Glutamatergic neuron (in vitro differentiated cells): Measurements from ENCODE around the gene PTPRG. TPM values are rescaled to one million over a fixed set of nuclear protein-coding genes. Genes with fewer than 3 reads are reported as not detected.
"Not testable (repeated sequence)": the region's sequence is repeated elsewhere in the genome, so short reads cannot be mapped to it uniquely, and the experiment has no call there.

Experiments used
- DNase-seq: peaks from one replicate; pipeline ENCODE4 v3.0.0; 2022
- H3K27ac Mint-ChIP-seq: one replicate; pipeline ENCODE4 v1.8.0; 2020; ENCODE audit warnings: mild to moderate bottlenecking, mixed read lengths, inconsistent platforms; ENCODE audit not compliant: unreplicated experiment
- H3K27me3 Mint-ChIP-seq: one replicate; pipeline ENCODE4 v1.8.0; 2020; ENCODE audit warnings: mild to moderate bottlenecking, moderate library complexity, mixed read lengths, inconsistent platforms; ENCODE audit not compliant: unreplicated experiment
- H3K36me3 Mint-ChIP-seq: one replicate; pipeline ENCODE4 v1.8.0; 2020; ENCODE audit warnings: mild to moderate bottlenecking, mixed read lengths, inconsistent platforms; ENCODE audit not compliant: unreplicated experiment
- H3K4me1 Mint-ChIP-seq: one replicate; pipeline ENCODE4 v1.8.0; 2020; ENCODE audit warnings: mild to moderate bottlenecking, low read depth, mixed read lengths, inconsistent platforms; ENCODE audit not compliant: unreplicated experiment
- H3K4me3 Mint-ChIP-seq: one replicate; pipeline ENCODE4 v1.8.0; 2020; ENCODE audit warnings: mild to moderate bottlenecking, mixed read lengths, inconsistent platforms; ENCODE audit not compliant: unreplicated experiment
- H3K9me3 Mint-ChIP-seq: one replicate; pipeline ENCODE4 v1.8.0; 2020; ENCODE audit warnings: mild to moderate bottlenecking, moderate library complexity, mixed read lengths, inconsistent platforms; ENCODE audit not compliant: unreplicated experiment
- total RNA-seq: library from RNA; stranded (reverse); fragmentation: NEBNext Ultra II Directional; extraction: Animal tissue kit (Norgen Biotek cat#: 25700); gene quantifications from one replicate; pipeline ENCODE4 v1.2.1, GENCODE V29; 2021; ENCODE audit not compliant: unreplicated experiment
- TF ChIP-seq, protein P1 (sequence below): fragments of 200-600 bp; sonication (generic); IDR thresholded peaks from one replicate; pipeline ENCODE4 v1.5.0; 2021; ENCODE audit not compliant: partially characterized antibody, unreplicated experiment

The PTPRG gene
- total RNA-seq, 1 donor from 2014 or later = 52.1 TPM

DNA sequence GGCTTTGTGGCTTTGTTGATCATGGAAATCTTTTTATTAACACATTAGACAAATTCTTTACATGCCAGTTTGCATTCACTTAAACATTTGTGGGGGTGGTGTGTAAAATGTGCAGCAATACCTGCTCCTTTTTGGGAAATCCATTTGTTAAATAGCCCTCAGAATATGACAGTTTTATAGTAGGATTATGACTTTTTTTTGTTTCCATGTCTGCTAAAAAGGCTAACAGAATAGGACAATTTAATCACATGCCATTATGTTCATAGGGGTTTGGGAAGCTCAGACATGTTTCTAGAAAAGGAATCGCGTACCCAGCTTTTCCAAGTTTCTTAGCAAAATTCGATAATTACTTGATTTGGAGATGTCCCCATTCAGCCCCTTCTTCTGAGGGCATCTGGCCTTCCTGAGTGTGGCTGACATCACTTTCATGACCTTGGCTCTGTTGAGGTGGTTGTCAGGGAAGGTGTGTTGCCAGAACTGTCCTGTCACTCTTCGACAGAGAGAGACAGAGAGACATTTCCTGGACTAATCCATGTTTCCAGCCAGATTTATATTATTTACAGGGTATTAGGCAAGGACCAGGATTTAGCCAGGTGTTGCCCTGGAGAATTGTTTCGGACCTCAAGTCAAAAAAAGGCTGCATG is 126.4 kb downstream of the PTPRG start:
- Mint-ChIP-seq H3K4me3 (peak overlapping the region; percentile 77), H3K27me3 (peaks cover 3% of the 10 kb centered on the region), H3K4me1 (peaks cover 84% of the 10 kb centered on the region), H3K9me3 (peaks cover 6% of the 10 kb centered on the region), H3K36me3 (no peaks in the 10 kb centered on the region), H3K27ac (peak overlapping the region; percentile 92)
- DNase-seq = no peak
- TF ChIP-seq, protein P1, sequence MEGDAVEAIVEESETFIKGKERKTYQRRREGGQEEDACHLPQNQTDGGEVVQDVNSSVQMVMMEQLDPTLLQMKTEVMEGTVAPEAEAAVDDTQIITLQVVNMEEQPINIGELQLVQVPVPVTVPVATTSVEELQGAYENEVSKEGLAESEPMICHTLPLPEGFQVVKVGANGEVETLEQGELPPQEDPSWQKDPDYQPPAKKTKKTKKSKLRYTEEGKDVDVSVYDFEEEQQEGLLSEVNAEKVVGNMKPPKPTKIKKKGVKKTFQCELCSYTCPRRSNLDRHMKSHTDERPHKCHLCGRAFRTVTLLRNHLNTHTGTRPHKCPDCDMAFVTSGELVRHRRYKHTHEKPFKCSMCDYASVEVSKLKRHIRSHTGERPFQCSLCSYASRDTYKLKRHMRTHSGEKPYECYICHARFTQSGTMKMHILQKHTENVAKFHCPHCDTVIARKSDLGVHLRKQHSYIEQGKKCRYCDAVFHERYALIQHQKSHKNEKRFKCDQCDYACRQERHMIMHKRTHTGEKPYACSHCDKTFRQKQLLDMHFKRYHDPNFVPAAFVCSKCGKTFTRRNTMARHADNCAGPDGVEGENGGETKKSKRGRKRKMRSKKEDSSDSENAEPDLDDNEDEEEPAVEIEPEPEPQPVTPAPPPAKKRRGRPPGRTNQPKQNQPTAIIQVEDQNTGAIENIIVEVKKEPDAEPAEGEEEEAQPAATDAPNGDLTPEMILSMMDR = no peak

DNA sequence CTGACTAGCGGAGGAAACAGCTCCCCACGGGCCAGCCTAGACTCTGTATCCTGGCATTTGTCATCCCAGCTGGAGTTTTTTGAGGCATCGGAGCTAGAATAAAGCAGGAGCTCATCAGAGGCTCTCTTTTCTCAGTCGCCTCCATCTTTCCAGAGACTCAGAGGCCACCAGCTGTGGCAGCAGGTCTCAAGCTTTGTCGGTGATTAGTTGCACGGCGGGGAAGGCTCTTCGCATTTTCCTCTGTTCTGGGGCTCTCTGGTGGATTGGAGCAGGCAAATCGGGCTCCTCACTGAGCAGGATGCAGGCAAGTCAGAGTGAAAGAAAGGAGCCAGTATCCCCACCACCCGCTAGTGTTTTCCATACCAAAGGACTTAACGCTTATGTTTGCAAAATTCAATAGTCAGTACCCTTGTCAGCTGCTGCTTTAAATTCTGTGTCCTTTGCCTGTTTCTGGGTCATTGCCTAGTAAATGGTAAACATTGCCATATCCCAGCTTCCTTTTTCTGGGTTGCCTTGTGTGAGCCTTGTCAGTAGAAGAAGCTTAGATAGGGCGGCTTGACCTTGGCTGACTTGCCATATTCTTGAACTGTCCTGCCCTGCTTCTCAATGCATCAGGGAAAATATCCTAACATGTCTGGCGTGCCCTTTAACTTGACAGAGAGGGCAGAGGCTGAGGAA is 127.1 kb downstream of the PTPRG start:
- peaks cover 2% of the 10 kb centered on the region for H3K27me3 Mint-ChIP-seq
- TF ChIP-seq, protein P1 = no peak
- peaks cover 81% of the 10 kb centered on the region for H3K4me1 Mint-ChIP-seq
- no peaks in the 10 kb centered on the region for H3K9me3 Mint-ChIP-seq
- peak; percentile 59 for DNase-seq
- H3K4me3 Mint-ChIP-seq = peak overlapping the region; percentile 77
- peak overlapping the region; percentile 92 for H3K27ac Mint-ChIP-seq
- no peaks in the 10 kb centered on the region for H3K36me3 Mint-ChIP-seq

DNA sequence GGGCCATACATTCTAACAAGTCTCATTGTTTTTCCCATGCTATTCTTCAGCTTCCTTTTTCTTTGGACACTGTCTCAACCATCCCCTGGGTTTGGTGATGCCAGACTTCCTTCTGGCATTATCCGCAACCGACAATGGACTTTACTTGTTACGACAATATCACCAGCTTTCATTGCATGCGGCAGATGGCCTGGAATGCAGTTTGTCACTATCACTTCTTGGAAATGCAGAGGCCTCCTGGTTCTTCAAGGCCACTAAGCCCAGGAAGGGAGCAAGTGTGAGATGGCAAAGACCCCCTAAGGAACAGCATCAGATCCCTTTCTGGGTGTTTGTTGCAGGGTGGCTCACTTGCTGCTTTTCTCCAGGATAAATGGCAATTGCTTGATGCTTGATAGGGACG is 128.6 kb downstream of the PTPRG start:
- DNase-seq = no peak
- Mint-ChIP-seq H3K27me3 (peaks cover 3% of the 10 kb centered on the region), H3K9me3 (no peaks in the 10 kb centered on the region), H3K27ac (peak overlapping the region; percentile 59), H3K36me3 (no peaks in the 10 kb centered on the region), H3K4me3 (no peak overlapping the region), H3K4me1 (peaks cover 66% of the 10 kb centered on the region)
- TF ChIP-seq, protein P1 = no peak

DNA sequence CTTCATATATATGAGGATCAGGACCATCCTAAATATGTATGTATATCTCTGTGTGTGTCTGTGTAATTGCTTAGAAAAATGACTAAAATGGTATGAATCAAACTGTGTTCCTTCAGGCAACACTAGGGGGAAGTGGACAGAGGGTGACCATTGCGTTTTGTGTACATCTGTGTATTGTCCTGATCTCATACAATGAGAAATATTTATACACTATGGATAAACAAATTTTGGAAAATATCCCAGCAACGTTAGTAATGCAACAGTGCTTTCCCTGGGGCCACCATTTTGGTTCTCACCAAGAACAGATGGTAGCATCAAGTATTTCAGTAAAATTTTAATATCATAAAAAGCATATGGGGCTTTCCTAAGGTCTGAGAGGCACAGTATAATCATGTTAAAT is 130.1 kb downstream of the PTPRG start:
- H3K4me1 Mint-ChIP-seq = peaks cover 53% of the 10 kb centered on the region
- no peaks in the 10 kb centered on the region for H3K36me3 Mint-ChIP-seq
- TF ChIP-seq, protein P1 = no peak
- H3K27ac Mint-ChIP-seq = no peak overlapping the region
- peaks cover 3% of the 10 kb centered on the region for H3K27me3 Mint-ChIP-seq
- DNase-seq = no peak
- no peaks in the 10 kb centered on the region for H3K9me3 Mint-ChIP-seq
- H3K4me3 Mint-ChIP-seq = no peak overlapping the region

DNA sequence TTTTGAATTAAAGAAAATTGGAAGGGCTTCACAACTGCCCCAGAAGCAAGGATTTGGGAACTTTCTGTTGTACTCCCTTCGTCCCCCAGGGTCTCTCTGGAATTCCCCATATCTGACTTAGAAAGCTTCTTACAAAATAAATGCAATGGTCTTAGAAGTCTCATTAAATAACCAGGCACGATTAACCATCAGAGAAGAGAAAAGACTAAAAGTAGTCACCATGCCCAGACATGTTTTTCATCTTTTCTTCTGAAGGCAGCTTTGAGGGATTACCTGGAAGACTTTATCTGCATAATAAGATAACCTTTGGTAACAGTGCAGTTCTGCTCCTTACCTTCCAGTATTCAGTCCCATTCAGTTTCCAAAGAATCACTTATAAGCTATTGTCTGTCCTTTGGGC is 135.9 kb downstream of the PTPRG start:
- Mint-ChIP-seq H3K36me3 (no peaks in the 10 kb centered on the region), H3K4me3 (no peak overlapping the region), H3K9me3 (peaks cover 1% of the 10 kb centered on the region), H3K4me1 (peaks cover 32% of the 10 kb centered on the region), H3K27ac (peak overlapping the region; percentile 40), H3K27me3 (peaks cover 4% of the 10 kb centered on the region)
- no peak for DNase-seq
- TF ChIP-seq, protein P1 = no peak

DNA sequence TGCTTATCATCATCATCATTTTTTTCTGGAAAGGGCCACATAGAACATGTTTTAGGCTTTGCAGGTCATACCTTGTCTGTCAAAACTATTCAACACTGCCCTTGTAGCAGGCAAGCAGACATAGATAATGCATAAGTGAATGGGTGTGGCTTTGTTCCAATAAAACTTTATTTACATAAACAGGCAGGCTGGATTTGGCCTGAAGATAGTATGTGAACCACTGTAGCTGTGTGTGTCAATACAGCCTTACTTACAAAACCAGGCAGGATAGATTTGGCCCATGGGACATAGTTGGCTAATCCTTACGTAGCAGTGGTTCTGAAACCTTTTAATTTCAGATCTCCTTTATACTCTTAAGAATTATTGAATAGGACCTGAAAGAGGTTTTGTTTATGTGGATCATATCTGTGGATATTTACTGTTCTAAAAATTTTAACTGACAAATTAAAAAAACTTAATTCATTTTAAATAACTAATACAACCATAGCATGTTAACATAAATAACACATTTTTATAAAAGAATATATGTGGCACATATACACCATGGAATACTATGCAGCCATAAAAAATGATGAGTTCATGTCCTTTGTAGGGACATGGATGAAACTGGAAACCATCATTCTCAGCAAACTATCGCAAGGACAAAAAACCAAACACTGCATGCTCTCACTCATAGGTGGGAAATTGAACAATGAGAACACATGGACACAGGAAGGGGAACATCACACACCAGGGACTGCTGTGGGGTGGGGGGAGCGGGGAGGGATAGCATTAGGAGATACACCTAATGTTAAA is 137.1 kb downstream of the PTPRG start:
- H3K27ac Mint-ChIP-seq, DNase-seq, H3K9me3 Mint-ChIP-seq, H3K4me3 Mint-ChIP-seq, H3K27me3 Mint-ChIP-seq, H3K36me3 Mint-ChIP-seq: not testable (repeated sequence)
- H3K4me1 Mint-ChIP-seq = peaks cover 36% of the 10 kb centered on the region
